ENCODE results near the gene MOSPD2.

DNA sequence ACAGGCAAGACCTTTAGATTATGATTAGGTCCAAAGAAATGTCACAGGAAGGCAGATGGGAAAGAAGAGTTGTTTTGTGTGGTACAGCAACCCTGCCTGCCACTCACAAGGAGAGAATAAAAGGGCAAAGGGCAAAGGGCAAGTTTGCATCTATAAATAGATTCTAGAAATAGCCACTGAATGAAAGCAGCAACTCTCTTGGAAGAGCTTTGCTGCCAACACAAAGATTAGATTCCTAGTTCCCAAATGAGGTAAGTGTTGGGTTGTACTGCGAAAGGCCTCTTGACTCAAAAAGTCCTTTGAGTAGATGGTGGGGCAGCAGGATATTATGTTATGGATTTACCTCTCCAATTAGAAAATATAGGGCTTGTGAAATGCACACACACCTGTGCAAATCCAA, 61.2 kb downstream of the MOSPD2 start:
- TF ChIP-seq POLR2AphosphoS5 (IDR thresholded peaks at IDR 0.05): no peak
- TF ChIP-seq POLR2A (IDR thresholded peaks at IDR 0.05): no peak

All from transverse colon (tissue), 3 donors.